Smooth muscle cell of the brain vasculature (primary cell): ENCODE results near the gene ZNF737.
A peak's percentile ranks its signal among the peaks of the same experiment; 100 is the strongest.
"Not testable (repeated sequence)": the region's sequence is repeated elsewhere in the genome, so short reads cannot be mapped to it uniquely, and the experiment has no call there.

Experiments used
- DNase-seq: peaks from one replicate; pipeline ENCODE4 v3.0.0-alpha.2; 2012; ENCODE audit warnings: low read depth, low spot score

ZNF737 gene

GRCh38 chr19:20565321-20566018, at the start of gene ZNF737:
TSS of gene ZNF737 (minus strand) at chr19:20565781. CDS start at chr19:20565640, 141 bp downstream.
- DNase-seq = peak; percentile 96

- DNase-seq = not testable (repeated sequence)
Observed at GRCh38 chr19:20614971-20615370, 49.4 kb upstream of the ZNF737 start.

GRCh38 chr19:20612711-20613316, 47.2 kb upstream of the ZNF737 start:
- DNase-seq = no peak

- DNase-seq = no peak
Observed at GRCh38 chr19:20611866-20612265, 46.3 kb upstream of the ZNF737 start.

GRCh38 chr19:20607943-20608342, 42.4 kb upstream of the ZNF737 start:
- no peak for DNase-seq

- no peak for DNase-seq
Observed at GRCh38 chr19:20558571-20558970, 7.0 kb downstream of the ZNF737 start.

- DNase-seq = no peak
Observed at GRCh38 chr19:20558011-20558410, 7.6 kb downstream of the ZNF737 start.

- not testable (repeated sequence) for DNase-seq
Observed at GRCh38 chr19:20544667-20545333, 20.8 kb downstream of the ZNF737 start.

GRCh38 chr19:20530303-20530702, 35.3 kb downstream of the ZNF737 start:
- DNase-seq = not testable (repeated sequence)

- DNase-seq = no peak
Observed at GRCh38 chr19:20513189-20513904, 52.2 kb downstream of the ZNF737 start.

GRCh38 chr19:20503476-20503875, 62.1 kb downstream of the ZNF737 start:
- DNase-seq = no peak
